CD4-positive, alpha-beta T cell treated with Interleukin-4 for 4 hours (primary cell): ENCODE data around the gene ADCY1.
"Not testable (repeated sequence)": the region's sequence is repeated elsewhere in the genome, so short reads cannot be mapped to it uniquely, and the experiment has no call there.

Source experiments
- DNase-seq: peaks from one replicate; pipeline ENCODE4 v3.0.0-alpha.2; 2020

ADCY1 gene

GRCh38 chr7:45573661-45574415, at the start of gene ADCY1:
Gene ADCY1, plus strand, starts transcription at chr7:45574368. Its CDS starts 176 bp downstream, at chr7:45574544.
- no peak for DNase-seq

- DNase-seq, result no peak
Observed at GRCh38 chr7:45524445-45524844, 49.7 kb upstream of the ADCY1 start.

GRCh38 chr7:45525057-45525456, 49.1 kb upstream of the ADCY1 start:
- DNase-seq, result no peak

GRCh38 chr7:45543473-45543872, 30.7 kb upstream of the ADCY1 start:
- DNase-seq, result no peak

- DNase-seq, result not testable (repeated sequence)
Observed at GRCh38 chr7:45545105-45545710, 29.0 kb upstream of the ADCY1 start.

GRCh38 chr7:45548917-45549316, 25.3 kb upstream of the ADCY1 start:
- DNase-seq, result not testable (repeated sequence)

- no peak for DNase-seq
Observed at GRCh38 chr7:45563401-45563800, 10.8 kb upstream of the ADCY1 start.

- no peak for DNase-seq
Observed at GRCh38 chr7:45563941-45564461, 10.2 kb upstream of the ADCY1 start.

- no peak for DNase-seq
Observed at GRCh38 chr7:45564485-45564884, 9.7 kb upstream of the ADCY1 start.

- DNase-seq, result no peak
Observed at GRCh38 chr7:45564886-45565455, 9.2 kb upstream of the ADCY1 start.

- no peak for DNase-seq
Observed at GRCh38 chr7:45566386-45566785, 7.8 kb upstream of the ADCY1 start.

- no peak for DNase-seq
Observed at GRCh38 chr7:45566961-45567360, 7.2 kb upstream of the ADCY1 start.

- DNase-seq, result no peak
Observed at GRCh38 chr7:45567713-45568112, 6.5 kb upstream of the ADCY1 start.

- DNase-seq, result no peak
Observed at GRCh38 chr7:45568536-45569289, 5.5 kb upstream of the ADCY1 start.

- DNase-seq, result no peak
Observed at GRCh38 chr7:45569290-45569685, 4.9 kb upstream of the ADCY1 start.

- DNase-seq, result no peak
Observed at GRCh38 chr7:45570797-45571196, 3.4 kb upstream of the ADCY1 start.

GRCh38 chr7:45573204-45573603, 964 bp upstream of the ADCY1 start:
- no peak for DNase-seq

GRCh38 chr7:45574416-45574668, 174 bp downstream of the ADCY1 start:
- DNase-seq, result no peak

- DNase-seq, result no peak
Observed at GRCh38 chr7:45574669-45575500, 717 bp downstream of the ADCY1 start.

GRCh38 chr7:45575501-45576248, 1.5 kb downstream of the ADCY1 start:
- no peak for DNase-seq

- DNase-seq, result no peak
Observed at GRCh38 chr7:45576249-45576929, 2.2 kb downstream of the ADCY1 start.
